Mucosa of descending colon (tissue), 3 donors: Measurements from ENCODE around the gene DSCAM. TPM values are rescaled to one million over a fixed set of nuclear protein-coding genes. Genes with fewer than 3 reads are reported as not detected.

Experiments
- ATAC-seq: fragments of 200-7000 bp; cut with Tn5 transposase; one replicate; pipeline ENCODE4 v1.9.1; 2020; ENCODE audit warnings: mild to moderate bottlenecking, moderate library complexity
- DNase-seq, 3 donors: peaks; one replicate each; pipeline ENCODE4 v3.0.0-alpha.2; 2020
- H3K36me3 ChIP-seq: fragments of 200-600 bp; one replicate; pipeline ENCODE4 v1.8.0; 2021; ENCODE audit warnings: low read depth, mild to moderate bottlenecking
- H3K4me1 ChIP-seq: fragments of 200-600 bp; one replicate; pipeline ENCODE4 v1.8.0; 2021; ENCODE audit warnings: low read depth, mild to moderate bottlenecking
- H3K4me3 ChIP-seq: fragments of 200-600 bp; one replicate; pipeline ENCODE4 v1.8.0; 2021; ENCODE audit warnings: mild to moderate bottlenecking
- H3K9me3 ChIP-seq: fragments of 200-600 bp; one replicate; pipeline ENCODE4 v1.8.0; 2021; ENCODE audit warnings: mild to moderate bottlenecking
- CTCF ChIP-seq: fragments of 200-600 bp; IDR thresholded peaks from one replicate; pipeline ENCODE4 v1.8.0; 2022; ENCODE audit warnings: antibody characterized with exemption, mild to moderate bottlenecking
- intact Hi-C, 2 donors: fragments of 100-400 bp; cut with DNase I in 1 of 2; cut with micrococcal nuclease in 1 of 2; formaldehyde crosslinking; loops; one replicate each; pipeline versions ENCODE4 v1.11.0 to v1.11.1; 2022; cut with DNase I, micrococcal nuclease
- total RNA-seq, 3 donors: library from RNA; stranded (reverse); fragmentation: NEBNext Ultra II Directional in 2 of 3; extraction: Animal tissue kit (Norgen Biotek cat#: 25700) in 2 of 3; gene quantifications; one replicate each; pipeline versions ENCODE4 v1.2.1 to v1.2.4, GENCODE V29; 2021 to 2023
- donor health status: DM: no; HTN: no; CAD: no; lungs with moderate emphysema.
- donor health status: DM: no; HTN: no; CAD: no.
- donor health status: DM: no; HTN: yes; CAD: no.

Gene DSCAM
- total RNA-seq, 3 donors from 2014 or later, result 0.35 TPM; not detected in 2

- Histone ChIP-seq H3K4me3 (no peak overlapping the region), H3K9me3 (no peaks in the 10 kb centered on the region), H3K36me3 (no peaks in the 10 kb centered on the region), H3K4me1 (no peaks in the 10 kb centered on the region)
- ATAC-seq, result no peak
- intact Hi-C loops, result no loop called here
- DNase-seq, result no peak
- no peak for TF ChIP-seq CTCF
These were observed 19.4 kb downstream of the DSCAM start for GRCh38 chr21:40827509-40827908.

- TF ChIP-seq CTCF, result no peak
- no peak for ATAC-seq
- intact Hi-C loops, result no loop called here
These were observed 27.7 kb downstream of the DSCAM start for GRCh38 chr21:40819071-40819900.

GRCh38 chr21:40813918-40814317 is 33.0 kb downstream of the DSCAM start:
- ATAC-seq, result no peak
- intact Hi-C loops, result no loop called here

More at GRCh38 chr21:40819071-40819900, 27.7 kb downstream of the DSCAM start:
- H3K36me3 ChIP-seq, result no peaks in the 10 kb centered on the region
- no peaks in the 10 kb centered on the region for H3K4me1 ChIP-seq
- no peak overlapping the region for H3K4me3 ChIP-seq
- DNase-seq, result no peak
- H3K9me3 ChIP-seq, result no peaks in the 10 kb centered on the region

GRCh38 chr21:40809673-40810197 is 37.2 kb downstream of the DSCAM start:
- DNase-seq (no peak), ATAC-seq (no peak)
- H3K4me3 ChIP-seq, result no peak overlapping the region
- no peak for TF ChIP-seq CTCF
- H3K4me1 ChIP-seq, result no peaks in the 10 kb centered on the region
- no peaks in the 10 kb centered on the region for H3K36me3 ChIP-seq
- peaks cover 3% of the 10 kb centered on the region for H3K9me3 ChIP-seq
- intact Hi-C loops, result no loop called here

More at GRCh38 chr21:40813918-40814317, 33.0 kb downstream of the DSCAM start:
- no peak for DNase-seq
- H3K36me3 ChIP-seq, result no peaks in the 10 kb centered on the region
- no peaks in the 10 kb centered on the region for H3K9me3 ChIP-seq
- TF ChIP-seq CTCF, result no peak
- H3K4me3 ChIP-seq, result no peak overlapping the region
- no peaks in the 10 kb centered on the region for H3K4me1 ChIP-seq

DNA sequence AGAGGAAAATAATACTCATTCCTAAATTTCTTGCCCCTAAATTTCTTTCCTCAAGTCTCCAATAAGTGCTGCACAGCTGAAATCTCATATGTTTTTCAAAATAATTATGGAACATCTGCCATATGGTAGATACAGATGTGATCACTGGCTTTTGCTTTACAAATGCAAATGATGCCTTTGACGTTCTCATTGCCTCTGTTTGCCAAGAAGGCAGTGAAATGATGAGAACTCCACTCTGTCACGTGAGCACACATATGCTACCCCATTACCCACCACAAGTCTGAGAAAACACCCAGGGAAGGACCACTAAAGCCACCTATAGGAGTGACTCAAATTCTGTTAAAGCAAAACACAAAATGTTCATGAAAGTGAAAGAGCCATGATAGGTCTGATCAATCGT is 43.9 kb downstream of the DSCAM start:
- Histone ChIP-seq H3K4me3 (no peak overlapping the region), H3K9me3 (peaks cover 37% of the 10 kb centered on the region), H3K4me1 (no peaks in the 10 kb centered on the region), H3K36me3 (no peaks in the 10 kb centered on the region)
- TF ChIP-seq CTCF, result no peak
- DNase-seq, result no peak
- no peak for ATAC-seq
- intact Hi-C loops, result no loop called here
